ENCODE measurements around the gene PRKN.

- TF ChIP-seq CTCF (IDR thresholded peaks at IDR 0.05) (no peak), POLR2A (IDR thresholded peaks at IDR 0.05) (no peak)
Observed at GRCh38 chr6:162056745-162057144, 670.8 kb downstream of the PRKN start.
